VCaP (cell line): ENCODE data around the gene TOPAZ1.

Source experiments
- H3K27ac ChIP-seq: fragments of 450-650 bp; 2 replicates; pipeline ENCODE4 v1.5.1; 2017
- CTCF ChIP-seq: fragments of 450-650 bp; conservative IDR thresholded peaks from 2 replicates; pipeline ENCODE4 v1.5.1; 2017; ENCODE audit warnings: mild to moderate bottlenecking, moderate library complexity

TOPAZ1 gene

GRCh38 chr3:44277925-44278324 lies 36.2 kb downstream of the TOPAZ1 start:
- TF ChIP-seq CTCF: no peak

DNA sequence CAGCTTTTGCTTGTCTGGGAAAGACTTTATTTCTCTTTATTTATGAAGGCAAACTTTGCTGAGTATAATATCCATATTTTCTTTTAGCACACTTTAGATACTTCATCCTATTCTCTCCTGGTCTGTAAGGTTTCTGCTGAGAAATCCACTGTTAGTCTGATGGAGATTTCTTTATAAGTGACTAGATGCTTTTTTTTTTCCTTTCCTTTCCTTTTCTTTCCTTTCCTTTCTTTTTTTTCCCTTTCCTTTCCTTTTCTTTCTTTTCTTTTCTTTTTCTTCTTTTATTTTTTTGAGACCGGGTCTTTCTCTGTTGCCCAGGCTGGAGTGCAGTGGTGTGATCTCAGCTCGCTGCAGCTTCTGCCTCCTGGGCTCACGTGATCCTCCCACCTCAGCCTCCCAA lies 38.4 kb downstream of the TOPAZ1 start:
- no peak for TF ChIP-seq CTCF

More at GRCh38 chr3:44277925-44278324, 36.2 kb downstream of the TOPAZ1 start:
- H3K27ac ChIP-seq: no peak overlapping the region

GRCh38 chr3:44280631-44281030 lies 38.9 kb downstream of the TOPAZ1 start:
- H3K27ac ChIP-seq: no peak overlapping the region
- no peak for TF ChIP-seq CTCF

More for the DNA sequence above, 38.4 kb downstream of the TOPAZ1 start:
- no peak overlapping the region for H3K27ac ChIP-seq

DNA sequence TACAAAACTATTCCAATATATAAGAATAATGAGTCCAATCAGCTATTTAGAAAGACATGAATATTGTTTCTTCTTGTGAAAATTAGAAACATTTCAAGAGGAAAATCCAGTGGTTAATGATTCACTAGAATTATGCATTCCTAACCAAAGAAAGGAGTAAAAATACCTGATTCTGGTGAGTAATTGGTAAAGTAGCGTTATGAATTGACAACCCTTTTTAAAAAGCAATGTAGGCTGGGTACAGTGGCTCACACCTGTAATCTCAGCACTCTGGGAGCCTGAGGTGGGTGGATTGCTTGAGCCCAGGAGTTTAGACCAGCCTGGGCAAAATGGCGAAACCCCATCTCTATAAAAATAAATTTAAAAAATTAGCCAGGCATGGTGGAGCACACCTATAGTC lies 43.3 kb downstream of the TOPAZ1 start:
- H3K27ac ChIP-seq: no peak overlapping the region
- no peak for TF ChIP-seq CTCF

DNA sequence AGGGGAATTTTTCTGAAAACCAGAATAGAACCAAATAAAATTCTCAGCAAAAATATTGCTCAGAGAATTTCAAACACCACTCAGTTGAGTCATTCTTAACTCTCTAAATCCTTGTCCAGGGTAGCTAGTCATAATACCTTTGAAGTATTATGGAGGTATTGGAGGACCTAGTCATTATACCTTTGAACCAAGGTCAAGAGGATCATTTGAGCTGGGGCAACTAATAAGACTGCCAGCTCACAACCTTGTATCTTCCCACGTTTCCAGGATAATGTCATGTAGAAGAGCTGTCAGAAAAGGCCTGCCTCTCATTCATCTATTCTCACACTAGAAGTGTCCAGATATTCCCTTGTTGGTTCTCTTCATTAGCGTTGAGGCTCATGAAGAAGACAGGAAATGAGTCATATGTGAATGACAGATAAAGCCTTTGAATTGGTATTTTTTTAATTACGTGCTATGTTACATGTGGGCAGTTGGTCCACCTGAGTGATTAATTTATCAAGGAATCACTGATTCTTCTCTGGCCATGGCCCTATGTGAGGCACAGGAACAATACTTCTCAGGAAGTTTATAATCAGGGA lies 48.3 kb downstream of the TOPAZ1 start:
- no peak for TF ChIP-seq CTCF
- H3K27ac ChIP-seq: no peak overlapping the region

- H3K27ac ChIP-seq: no peak overlapping the region; the same call in 1 of the 2 replicates
- TF ChIP-seq CTCF: no peak
Observed at GRCh38 chr3:44292276-44292675, 50.6 kb downstream of the TOPAZ1 start.

- TF ChIP-seq CTCF: no peak
- H3K27ac ChIP-seq: no peak overlapping the region; the same call in 1 of the 2 replicates
Observed at GRCh38 chr3:44292947-44293346, 51.3 kb downstream of the TOPAZ1 start.
